Measurements from ENCODE around the gene ADAM12. TPM values are rescaled to one million over a fixed set of nuclear protein-coding genes. Genes with fewer than 3 reads are reported as not detected.

The ADAM12 gene
- total and polyA plus RNA-seq, 9 of the 15 experiments (the other 6 are each of a cell fraction or from before 2014, with no cell fraction given): not detected

DNA sequence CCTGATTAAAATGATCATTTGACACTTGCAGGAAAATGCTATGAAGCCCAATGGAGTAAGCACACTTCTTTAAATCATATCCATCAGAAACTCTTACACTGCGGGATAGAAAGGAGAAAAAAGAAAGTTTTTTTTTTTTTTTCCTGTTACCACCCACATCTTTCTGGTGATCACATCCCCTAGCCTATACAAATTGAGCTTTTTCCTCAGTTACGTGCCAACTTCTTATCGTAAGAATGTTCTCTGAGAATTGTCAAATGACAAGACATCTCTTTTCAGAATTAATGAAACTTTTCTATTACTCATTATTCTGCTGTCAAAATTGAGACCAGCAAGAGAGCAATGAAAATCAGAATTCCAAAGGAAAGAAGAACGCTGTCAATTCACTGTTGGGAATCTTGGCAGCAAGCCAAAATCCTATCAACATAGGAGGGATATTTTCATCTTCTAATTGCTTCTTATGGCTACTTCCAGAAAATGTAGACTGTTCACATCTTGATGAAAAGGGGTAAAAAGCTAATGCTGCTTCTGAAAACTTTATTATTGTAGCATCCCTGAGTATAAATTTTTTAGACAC lies 179.5 kb downstream of the ADAM12 start:
- ChIA-PET CTCF (ENCODE audit: low intra/inter-chr PET ratio) (no interaction called here), POLR2A (interaction anchor here (0.7 kb wide), 1 partner anchor 72 kb away, joined by 5 read pairs; no protein-coding TSS in a partner anchor)
- Histone ChIP-seq H3K27ac (ENCODE audit: extremely low read depth, low read depth, low read length) (no peak overlapping the region), H2AFZ (ENCODE audit: low read depth, low read length) (no peak overlapping the region), H3K79me2 (ENCODE audit: control insufficient read depth, insufficient read depth, low read length) (no peaks in the 10 kb centered on the region), H3K36me3 (ENCODE audit: control insufficient read depth, insufficient read depth, low read length) (no peaks in the 10 kb centered on the region), H3K4me2 (ENCODE audit: insufficient read depth, low read length) (no peak overlapping the region), H3K27me3 (ENCODE audit: control insufficient read depth in 2 of 2, insufficient read depth in 2 of 2, low read length in 2 of 2) (no peaks in the 10 kb centered on the region), H3K9me1 (ENCODE audit: control insufficient read depth, insufficient read depth, low read length) (no peaks in the 10 kb centered on the region), H3K4me1 (replicated peaks in 1 of 2; ENCODE audit: control insufficient read depth in 2 of 2, insufficient read depth in 2 of 2, low read length in 2 of 2) (peaks cover 0 to 13% of the 10 kb centered on the region in 2 experiments; a peak in 2 of 5 replicates), H3K9ac (ENCODE audit: insufficient read depth in 1 of 2, low read depth in 2 of 2, low read length in 2 of 2) (no peak overlapping the region), H3K4me3 (no peak overlapping the region), H3K9me3 (replicated peaks; ENCODE audit: control insufficient read depth, insufficient read depth, low read depth, low read length) (no peaks in the 10 kb centered on the region), H4K20me1 (replicated peaks; ENCODE audit: control insufficient read depth, insufficient read depth, low read length) (no peaks in the 10 kb centered on the region)
- in situ Hi-C loops (cut with MboI): no loop called here
- ATAC-seq: no peak
- DNase-seq (ENCODE audit: extremely low read depth in 1 of 4, low spot score in 3 of 4): no peak
- TF ChIP-seq NFIX (CRISPR knock-in tag; IDR thresholded peaks at IDR 0.05; ENCODE audit: low read depth) (peak; percentile 94), MAZ (CRISPR knock-in tag; conservative IDR thresholded peaks at IDR 0.05 in 1 of 2, IDR thresholded peaks at IDR 0.05 in 1 of 2) (no peak), DLX4 (CRISPR knock-in tag; IDR thresholded peaks at IDR 0.05) (no peak), NFIC (IDR thresholded peaks at IDR 0.05) (peak; percentile 94)
- 74% methylated on average over 3 of the region's 4 CpGs for WGBS (ENCODE audit: insufficient coverage, low coverage, missing lambda C conversion rate)
- no TSS peak for BruUV-seq (replicated peaks)
- intact Hi-C loops (cut with micrococcal nuclease): no loop called here
- FAIRE-seq: no peak

DNA sequence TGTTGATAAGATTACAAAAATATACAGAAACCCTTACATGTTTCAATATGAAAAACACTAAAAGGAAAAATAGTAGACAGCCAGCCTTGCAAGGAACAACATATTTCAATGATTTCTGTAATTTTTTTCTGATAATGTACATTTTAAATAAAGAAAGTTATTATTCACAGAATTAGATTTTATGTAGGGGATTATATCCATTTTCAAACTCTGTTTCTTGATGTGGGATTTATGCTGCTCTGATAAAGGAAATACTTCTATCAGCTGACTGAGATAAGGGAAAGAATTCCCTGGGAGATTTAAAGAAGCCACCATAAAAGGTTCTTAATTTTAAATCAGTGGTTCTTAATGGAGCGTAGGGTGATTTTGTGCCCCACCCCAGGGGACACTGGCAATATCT lies 180.4 kb downstream of the ADAM12 start:
- H3K9me1 ChIP-seq (ENCODE audit: control insufficient read depth, insufficient read depth, low read length): no peaks in the 10 kb centered on the region
- no peak overlapping the region for H3K9ac ChIP-seq (ENCODE audit: insufficient read depth in 1 of 2, low read depth in 2 of 2, low read length in 2 of 2)
- TF ChIP-seq NFE2L1 (tag; IDR thresholded peaks at IDR 0.05; ENCODE audit: borderline replicate concordance, low read depth): no peak
- TF ChIP-seq TBL1XR1 (IDR thresholded peaks at IDR 0.05; ENCODE audit: low read length in 2 of 2): no peak
- no peak for TF ChIP-seq HDAC1 (IDR thresholded peaks at IDR 0.05)
- TF ChIP-seq NFATC3 (IDR thresholded peaks at IDR 0.05): no peak
- no peak for TF ChIP-seq LCOR (CRISPR knock-in tag; IDR thresholded peaks at IDR 0.05)
- TF ChIP-seq RBBP5 (IDR thresholded peaks at IDR 0.05; ENCODE audit: borderline replicate concordance, insufficient read depth, low read length, poor library complexity, severe bottlenecking): no peak
- H3K9me3 ChIP-seq (replicated peaks; ENCODE audit: control insufficient read depth, insufficient read depth, low read depth, low read length): no peaks in the 10 kb centered on the region
- H3K27ac ChIP-seq (ENCODE audit: extremely low read depth, low read depth, low read length): no peak overlapping the region
- ATAC-seq (no peak), FAIRE-seq (no peak), DNase-seq (ENCODE audit: extremely low read depth in 1 of 4, low spot score in 3 of 4) (no peak)
- no peak overlapping the region for H3K4me3 ChIP-seq
- peaks cover 0 to 17% of the 10 kb centered on the region in 2 experiments; a peak in 3 of 5 replicates for H3K4me1 ChIP-seq (replicated peaks in 1 of 2; ENCODE audit: control insufficient read depth in 2 of 2, insufficient read depth in 2 of 2, low read length in 2 of 2)
- in situ Hi-C loops (cut with MboI) (no loop called here), intact Hi-C loops (cut with micrococcal nuclease) (no loop called here)
- WGBS (ENCODE audit: insufficient coverage, low coverage, missing lambda C conversion rate): 78% methylated on average over 1 of the region's 1 CpG
- ChIA-PET POLR2A (no interaction called here), CTCF (ENCODE audit: low intra/inter-chr PET ratio) (no interaction called here)
- BruUV-seq (replicated peaks): no TSS peak
- no peak overlapping the region for H3K4me2 ChIP-seq (ENCODE audit: insufficient read depth, low read length)
- no peaks in the 10 kb centered on the region for H3K36me3 ChIP-seq (ENCODE audit: control insufficient read depth, insufficient read depth, low read length)
- no peaks in the 10 kb centered on the region; the same call in 2 of the 3 replicates for H3K79me2 ChIP-seq (ENCODE audit: control insufficient read depth, insufficient read depth, low read length)
- H2AFZ ChIP-seq (ENCODE audit: low read depth, low read length): no peak overlapping the region
- no peaks in the 10 kb centered on the region for H3K27me3 ChIP-seq (ENCODE audit: control insufficient read depth in 2 of 2, insufficient read depth in 2 of 2, low read length in 2 of 2)
- H4K20me1 ChIP-seq (replicated peaks; ENCODE audit: control insufficient read depth, insufficient read depth, low read length): no peaks in the 10 kb centered on the region

Data from K562 (cell line).